Measurements from ENCODE around the gene TAOK2.

DNA sequence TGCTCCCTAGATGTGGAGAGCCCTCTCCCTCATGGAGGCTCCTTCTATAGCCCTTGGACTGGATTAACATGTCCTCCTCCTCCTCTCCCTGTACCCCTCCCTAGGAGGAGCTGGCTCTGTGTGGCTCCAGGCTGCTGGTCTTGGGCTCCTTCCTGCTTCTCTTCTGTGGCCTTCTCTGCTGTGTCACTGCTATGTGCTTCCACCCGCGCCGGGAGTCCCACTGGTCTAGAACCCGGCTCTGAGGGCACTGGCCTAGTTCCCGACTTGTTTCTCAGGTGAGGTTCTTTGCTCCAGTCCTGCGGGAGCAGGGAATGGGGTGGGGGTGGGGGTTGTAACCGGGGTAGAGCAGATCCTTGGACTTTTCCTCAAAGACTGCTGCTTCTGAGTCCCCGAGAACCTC is 2.4 kb upstream of the TAOK2 start:
- TF ChIP-seq, protein P1, sequence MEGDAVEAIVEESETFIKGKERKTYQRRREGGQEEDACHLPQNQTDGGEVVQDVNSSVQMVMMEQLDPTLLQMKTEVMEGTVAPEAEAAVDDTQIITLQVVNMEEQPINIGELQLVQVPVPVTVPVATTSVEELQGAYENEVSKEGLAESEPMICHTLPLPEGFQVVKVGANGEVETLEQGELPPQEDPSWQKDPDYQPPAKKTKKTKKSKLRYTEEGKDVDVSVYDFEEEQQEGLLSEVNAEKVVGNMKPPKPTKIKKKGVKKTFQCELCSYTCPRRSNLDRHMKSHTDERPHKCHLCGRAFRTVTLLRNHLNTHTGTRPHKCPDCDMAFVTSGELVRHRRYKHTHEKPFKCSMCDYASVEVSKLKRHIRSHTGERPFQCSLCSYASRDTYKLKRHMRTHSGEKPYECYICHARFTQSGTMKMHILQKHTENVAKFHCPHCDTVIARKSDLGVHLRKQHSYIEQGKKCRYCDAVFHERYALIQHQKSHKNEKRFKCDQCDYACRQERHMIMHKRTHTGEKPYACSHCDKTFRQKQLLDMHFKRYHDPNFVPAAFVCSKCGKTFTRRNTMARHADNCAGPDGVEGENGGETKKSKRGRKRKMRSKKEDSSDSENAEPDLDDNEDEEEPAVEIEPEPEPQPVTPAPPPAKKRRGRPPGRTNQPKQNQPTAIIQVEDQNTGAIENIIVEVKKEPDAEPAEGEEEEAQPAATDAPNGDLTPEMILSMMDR (IDR thresholded peaks at IDR 0.05; ENCODE audit: poor library complexity) = no peak
- TF ChIP-seq EZH2 (IDR thresholded peaks at IDR 0.05; ENCODE audit: borderline replicate concordance) = no peak
